NCI-H2171 (cell line): ENCODE data around the gene FOXP4.

Source experiments
- DNase-seq: peaks from one replicate; lab custom pipeline; 2025; lab: John Stamatoyannopoulos, UW

The FOXP4 gene

DNA sequence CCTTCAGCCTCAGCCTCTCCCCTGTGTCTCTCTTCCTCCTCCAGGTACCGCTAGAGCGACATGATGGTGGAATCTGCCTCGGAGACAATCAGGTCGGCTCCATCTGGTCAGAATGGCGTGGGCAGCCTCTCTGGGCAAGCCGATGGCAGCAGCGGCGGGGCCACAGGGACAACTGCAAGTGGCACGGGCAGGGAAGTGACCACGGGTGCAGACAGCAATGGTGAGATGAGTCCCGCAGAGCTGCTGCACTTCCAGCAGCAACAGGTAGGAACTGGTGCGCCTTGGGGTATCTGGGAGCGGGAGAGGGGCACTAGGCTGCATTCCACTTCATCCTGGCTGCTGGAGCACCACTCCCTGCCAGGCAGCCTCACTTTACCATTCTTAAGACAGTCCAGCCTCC is 19.5 kb downstream of the FOXP4 start:
- no peak for DNase-seq

DNA sequence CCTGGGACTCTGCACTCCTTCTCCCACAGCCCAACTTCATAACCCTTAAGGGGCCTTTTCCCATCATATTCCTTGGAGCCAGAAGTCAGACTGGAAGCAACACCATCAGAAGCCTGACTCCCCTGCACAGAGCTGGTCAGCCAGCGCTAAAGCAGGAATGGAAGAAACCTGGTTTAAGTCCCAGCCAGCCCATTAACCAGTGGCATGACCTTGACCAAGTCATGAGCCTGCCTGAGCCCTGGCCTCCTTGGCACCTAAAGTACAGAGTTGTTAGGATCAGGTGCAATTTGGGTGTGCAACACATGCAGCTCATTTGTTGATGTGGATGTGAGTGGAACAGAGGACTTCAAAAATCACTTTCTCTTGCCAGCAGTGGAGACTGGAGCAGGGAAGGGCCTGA is 20.8 kb downstream of the FOXP4 start:
- no peak for DNase-seq

DNA sequence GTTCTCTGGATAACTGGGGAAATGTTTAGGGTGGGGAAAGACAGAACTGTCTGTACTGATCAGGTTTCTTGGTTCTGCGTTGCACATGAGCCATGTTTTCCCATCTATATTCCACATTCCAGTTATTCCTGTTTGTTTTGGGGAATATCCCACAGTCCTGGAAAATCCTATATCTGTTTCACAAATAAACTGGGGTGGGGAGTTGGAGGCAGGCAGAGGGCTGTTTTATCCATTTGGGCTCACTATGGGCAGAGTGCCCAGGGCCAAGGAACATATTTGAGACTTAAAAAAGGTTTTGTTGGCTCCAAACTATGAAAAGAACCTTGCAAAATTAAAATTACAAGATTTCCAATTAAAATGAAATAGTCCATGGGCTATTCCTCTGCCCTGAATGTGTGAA is 21.5 kb downstream of the FOXP4 start:
- DNase-seq: no peak

DNA sequence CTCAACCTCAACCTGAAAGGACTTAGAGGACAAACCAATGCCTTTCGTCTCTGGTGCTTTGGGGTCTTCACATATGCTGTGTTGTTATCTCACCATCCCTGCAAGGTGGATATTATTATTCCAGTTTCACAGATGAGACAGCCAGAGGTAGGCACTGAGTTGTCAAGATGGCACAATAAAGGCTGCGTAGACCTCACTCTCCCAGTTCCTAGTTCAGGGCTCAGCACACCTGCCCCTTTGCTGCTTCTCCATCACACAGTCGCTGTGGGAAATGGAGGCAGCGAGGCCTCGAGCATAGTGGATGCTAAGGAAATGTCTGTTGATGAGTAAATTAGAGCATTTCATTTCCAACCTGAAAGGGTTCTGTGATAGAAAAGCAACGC is 22.0 kb downstream of the FOXP4 start:
- no peak for DNase-seq

DNA sequence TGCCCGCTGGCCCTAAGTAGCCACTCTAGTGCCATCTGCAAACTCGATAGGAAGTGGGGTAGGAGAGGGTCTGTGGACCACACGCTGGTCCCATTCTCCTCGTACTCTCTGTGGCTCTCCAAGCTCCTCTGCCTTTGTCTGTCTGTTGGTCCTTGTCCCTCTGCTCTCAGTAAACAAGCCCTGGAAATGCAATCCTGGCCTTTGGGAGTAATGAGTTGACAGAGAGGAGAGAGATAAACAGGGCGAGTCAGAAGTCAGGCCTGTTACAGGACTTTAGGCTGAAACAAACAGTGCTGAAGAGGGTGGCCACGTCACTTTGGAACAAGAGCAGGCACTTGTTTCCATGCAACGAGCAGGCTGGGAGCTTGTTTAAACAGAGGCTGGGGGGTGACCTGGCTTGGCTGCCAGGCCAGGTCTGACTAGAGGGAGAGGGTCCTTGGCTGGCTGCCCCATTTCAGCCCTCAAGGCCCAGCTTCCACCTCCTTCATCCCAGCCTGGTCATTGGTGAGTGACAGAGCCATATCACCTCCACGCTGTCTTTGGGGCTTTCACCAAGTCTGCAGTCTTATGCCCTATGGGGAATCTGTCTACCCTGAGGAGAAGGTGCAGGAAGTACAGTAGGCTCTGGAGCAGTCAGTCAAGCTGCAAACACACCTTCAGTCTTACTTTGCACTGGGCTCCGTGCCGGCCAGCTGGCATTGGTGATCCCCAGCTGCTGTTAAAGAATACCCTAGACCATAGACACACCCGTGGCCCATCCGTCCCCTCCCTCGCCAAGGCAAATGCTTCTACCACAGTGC is 22.6 kb downstream of the FOXP4 start:
- no peak for DNase-seq

DNA sequence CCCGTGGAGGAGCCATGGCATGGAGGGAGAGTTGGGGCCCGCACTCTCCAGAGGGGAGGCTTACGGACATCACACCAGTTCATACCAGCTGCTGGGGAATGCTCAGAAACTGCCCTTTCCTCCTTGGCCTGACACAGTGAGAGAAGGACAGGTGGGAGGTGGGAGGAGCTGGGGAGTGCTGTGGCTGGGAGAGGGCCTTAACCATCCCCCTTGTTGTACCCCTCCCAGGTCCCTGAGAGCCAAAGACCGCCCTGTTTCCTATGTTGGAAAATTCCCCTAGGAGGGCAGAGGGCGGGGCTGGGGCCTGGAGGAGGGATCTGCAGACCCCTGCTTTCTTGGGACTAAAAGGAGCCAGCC is 24.1 kb downstream of the FOXP4 start:
- DNase-seq: no peak

DNA sequence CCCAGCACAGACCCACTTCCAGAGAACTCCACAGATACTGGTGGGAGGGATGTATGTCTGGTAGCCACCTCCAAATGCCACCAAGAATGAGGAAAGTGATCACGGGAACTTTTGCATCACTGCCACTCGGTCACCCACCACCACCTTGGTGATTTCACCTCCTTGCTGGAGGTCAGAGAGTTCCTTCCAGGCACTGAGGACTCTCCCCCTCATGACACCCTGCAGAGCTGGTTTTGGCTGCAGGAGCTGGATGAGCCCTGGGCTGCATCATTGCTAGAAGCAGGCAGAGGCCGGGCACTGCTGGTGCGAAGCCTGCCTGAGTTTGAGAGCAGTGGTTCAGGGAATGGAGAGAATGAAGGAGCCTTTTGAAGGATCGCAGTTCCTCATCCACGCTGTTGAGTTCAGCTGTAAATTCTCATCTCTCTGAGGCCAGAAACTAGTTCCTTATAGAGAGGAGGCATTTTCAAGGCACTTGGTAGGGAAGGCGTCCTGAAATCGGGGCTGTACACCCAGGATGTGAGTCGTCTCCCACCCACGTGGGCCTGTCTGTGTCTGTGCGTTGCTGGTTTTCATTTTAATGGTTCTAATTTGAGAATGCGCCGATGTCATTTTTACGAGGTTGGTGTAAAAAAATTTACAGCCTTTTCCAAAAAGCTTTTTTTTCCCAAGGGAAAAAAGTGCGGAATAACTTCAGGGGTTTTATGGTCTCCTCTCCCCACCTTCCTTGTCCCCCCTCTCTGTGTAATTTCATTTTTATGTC is 25.0 kb downstream of the FOXP4 start:
- no peak for DNase-seq

DNA sequence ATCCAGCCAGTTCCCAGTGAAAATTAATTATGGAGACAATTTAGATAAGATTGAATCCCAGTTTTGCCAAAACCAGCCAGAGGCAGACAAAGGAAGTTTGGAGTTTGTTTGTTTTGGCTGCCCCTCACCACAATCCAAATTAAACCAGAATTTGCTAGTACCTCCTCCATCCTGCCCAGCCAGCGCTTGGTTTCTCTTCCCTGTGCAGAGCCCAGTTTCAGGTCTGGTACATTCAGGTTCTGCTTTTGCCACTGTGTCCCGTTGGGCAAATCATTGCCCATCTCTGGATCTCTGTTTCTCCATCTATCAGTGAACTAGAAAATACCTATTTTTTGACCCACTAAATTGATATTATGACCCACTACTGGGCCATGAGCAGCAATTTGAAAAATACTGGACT is 26.4 kb downstream of the FOXP4 start:
- no peak for DNase-seq

DNA sequence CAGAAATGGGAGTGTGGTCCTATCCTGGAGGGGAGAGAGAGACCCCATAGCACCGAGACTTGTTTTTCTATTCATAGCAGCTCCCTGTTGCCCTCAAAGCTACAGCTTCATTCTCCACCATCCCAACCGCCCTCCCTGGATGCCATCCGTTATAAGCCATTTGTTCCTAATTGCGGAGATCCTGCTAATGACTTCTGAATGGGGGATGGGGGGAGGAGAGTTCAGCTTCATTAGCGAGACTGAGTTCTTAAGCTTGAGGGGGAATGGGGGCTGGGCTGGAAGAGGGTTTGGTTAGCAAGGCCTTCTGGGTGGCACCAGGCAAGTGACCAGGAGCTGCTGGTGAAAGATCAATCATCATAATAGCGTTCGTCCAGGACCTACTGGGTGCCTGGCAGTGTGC is 27.1 kb downstream of the FOXP4 start:
- no peak for DNase-seq

DNA sequence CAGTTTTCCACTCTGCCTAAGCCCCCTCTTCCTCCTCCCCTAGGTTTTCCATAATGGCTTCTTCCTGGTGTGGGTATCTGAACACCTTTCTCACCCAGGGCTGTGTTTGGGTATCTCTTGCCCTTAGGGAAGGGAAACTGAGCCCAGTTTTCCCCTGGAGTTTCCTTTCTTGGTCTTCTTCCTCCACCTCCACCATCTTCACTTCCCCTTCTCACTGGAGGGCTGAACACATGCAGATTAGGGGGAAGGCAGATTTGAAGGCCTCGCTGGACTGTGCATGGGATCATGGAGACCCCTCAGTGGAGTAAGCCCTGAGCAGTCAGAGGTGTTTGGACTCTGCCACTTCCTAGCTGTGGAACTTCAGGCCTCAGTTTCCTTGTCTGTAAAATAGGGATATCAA is 27.8 kb downstream of the FOXP4 start:
- no peak for DNase-seq

DNA sequence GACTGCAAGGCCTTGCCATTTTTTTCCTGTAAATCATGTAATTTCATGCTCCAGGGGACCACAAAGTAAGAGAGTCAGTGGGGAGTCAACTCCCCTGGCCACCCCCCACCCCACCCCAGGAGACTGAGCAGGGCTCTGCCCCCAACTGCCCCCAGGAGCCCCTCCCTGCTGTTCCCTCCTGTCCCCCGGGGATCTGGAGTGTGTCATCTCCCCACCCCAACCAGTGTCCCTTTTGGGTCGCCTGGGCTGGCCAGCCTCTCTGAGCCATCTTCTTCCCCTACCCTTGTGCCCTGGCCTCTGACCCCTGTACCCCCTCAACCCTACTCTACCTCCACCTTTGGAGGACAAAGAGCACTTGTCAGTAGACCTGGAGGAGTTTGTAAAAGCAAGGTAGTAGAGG is 29.4 kb downstream of the FOXP4 start:
- no peak for DNase-seq

DNA sequence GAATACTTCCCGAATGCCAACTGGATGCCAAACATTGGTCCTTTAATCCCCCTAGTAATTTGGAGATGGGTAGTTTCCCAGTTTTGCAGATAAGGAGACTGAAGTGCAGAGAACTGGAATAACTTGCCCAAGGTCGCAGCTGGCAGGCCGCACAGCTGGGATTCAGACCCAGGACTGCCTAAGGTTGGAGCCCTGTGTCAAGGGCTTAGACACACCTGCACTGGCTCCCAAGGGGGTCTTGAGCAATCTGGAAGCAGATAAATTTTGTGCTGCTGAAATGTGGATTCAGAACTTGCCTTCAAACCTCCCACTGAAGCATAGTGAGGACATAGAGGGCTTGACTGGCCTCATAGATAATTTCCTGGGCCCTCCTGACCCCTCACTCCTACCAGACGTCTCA is 30.5 kb downstream of the FOXP4 start:
- DNase-seq: peak; percentile 50

DNA sequence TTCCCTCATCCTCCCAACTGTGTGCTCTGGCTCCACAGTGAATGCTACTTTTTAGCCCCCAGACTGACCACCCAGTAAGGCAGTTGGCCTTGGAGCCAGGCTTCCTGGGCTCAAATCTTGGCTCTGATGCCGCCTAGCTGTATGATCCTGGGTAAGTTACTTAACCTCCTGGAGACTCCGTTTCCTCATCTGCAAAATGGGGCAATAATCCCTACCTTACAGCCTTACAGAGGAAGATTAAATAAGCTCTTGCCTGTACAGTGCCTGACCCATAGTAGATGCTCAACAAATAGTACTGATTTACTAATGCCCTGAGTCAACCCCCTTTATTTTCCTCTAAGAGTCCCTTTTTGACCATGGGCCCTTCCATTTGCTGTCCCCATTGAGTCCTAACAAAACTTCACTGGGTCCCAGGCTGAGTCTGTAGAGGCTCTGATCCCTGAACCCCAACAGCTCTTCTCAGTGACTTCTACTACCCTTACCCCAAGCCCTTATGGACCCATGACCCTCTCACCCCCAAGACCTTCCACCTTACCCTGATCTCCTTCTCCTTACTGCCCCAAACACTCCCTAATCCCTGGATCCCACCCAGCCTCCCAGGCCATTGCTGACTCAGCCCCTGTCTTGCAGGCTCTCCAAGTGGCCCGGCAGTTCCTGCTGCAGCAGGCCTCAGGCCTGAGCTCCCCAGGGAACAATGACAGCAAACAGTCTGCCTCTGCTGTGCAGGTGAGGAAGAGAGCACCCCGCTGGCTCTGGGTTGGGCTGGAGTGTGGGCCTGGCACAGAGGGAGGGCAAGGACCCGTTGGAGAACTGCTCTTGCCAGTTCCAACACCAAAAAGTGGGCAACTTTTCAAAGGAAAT is 31.4 kb downstream of the FOXP4 start:
- DNase-seq: peak; percentile 51

DNA sequence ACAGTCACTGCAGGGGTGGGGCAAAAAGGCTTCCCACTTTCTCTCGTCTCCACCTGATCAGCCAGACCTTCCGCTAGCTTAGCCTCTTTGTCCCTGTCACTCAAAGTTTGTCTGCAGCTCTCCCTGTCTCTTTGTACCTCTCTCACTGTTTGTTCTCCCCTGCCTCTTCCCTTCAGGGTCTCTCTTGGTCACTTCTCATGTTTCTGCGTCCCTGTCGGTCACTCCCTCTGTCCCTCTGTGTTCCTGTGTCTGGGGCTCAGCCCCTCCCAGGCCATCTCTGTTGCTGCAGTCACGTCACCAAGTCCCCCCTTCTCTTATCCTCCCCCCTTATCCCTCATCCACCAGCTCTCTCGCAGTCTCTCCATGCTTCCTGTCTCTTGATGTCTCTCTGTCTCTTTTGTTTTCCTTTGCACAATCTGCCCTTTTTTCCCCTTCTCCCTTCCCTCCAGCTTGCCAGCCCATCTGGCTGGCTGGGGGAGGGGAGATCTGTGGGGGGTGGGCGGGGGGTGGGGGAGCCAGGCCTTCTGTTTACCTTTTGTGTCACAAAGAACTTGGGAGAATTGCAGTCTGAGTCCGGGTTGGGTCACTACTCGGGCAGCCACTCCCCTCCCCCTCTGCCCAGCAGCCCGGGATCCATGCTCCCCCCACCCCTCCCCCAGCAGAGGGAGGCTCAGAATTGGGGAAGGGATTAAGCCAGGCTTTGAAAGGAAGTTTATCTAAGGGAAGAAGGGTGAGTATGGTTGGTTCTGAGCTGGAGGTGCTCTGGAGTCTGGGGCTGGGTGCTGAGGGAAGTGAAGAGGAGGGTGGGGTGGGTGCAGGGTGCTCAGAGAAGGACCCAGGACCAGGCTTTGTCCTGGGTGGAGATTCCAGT is 32.3 kb downstream of the FOXP4 start:
- DNase-seq: peak; percentile 80

DNA sequence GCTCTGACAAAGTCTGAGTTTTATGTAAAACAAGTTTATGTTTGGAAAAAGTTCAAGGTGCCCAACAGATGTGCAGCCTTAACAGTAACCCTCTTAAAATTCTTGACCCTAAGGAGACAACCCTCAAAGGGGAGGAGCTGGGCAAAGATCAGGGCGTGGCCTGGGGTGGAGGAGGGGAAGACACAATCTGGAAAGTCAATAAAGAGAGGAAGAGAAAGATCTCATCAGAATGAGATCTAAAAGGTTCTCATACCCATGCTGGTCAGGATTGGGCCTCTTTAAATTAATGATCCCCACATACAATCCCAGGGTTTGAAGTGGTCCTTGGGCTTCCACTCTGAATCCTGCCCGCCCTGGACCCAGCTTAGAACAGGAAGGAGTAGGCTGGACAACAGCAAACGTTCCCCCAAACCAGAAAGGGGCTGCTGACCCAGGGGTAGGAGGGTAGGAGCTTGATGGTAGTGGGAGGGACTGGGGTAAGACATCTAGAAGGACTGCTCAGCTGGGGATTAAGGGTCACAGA is 33.0 kb downstream of the FOXP4 start:
- no peak for DNase-seq

DNA sequence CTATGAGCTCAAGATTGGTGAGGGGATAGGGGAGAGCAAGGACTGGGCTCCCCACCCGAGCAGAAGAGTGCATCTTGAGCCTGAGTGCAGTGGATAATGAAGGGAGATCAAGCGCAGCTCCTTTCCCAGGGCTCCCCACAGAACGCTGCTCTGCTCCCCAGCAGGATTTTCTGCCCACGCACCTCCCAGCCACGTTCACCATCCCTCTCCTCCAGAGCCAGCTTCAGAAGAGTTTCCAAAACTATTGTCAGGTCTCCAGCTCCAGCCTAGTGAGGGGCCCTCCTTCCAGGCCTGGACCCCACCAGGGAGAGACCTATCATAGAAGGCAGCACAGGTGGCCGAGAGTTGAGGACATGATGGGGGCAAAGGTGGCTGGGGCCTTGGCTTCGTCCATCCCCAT is 34.5 kb downstream of the FOXP4 start:
- DNase-seq: no peak

DNA sequence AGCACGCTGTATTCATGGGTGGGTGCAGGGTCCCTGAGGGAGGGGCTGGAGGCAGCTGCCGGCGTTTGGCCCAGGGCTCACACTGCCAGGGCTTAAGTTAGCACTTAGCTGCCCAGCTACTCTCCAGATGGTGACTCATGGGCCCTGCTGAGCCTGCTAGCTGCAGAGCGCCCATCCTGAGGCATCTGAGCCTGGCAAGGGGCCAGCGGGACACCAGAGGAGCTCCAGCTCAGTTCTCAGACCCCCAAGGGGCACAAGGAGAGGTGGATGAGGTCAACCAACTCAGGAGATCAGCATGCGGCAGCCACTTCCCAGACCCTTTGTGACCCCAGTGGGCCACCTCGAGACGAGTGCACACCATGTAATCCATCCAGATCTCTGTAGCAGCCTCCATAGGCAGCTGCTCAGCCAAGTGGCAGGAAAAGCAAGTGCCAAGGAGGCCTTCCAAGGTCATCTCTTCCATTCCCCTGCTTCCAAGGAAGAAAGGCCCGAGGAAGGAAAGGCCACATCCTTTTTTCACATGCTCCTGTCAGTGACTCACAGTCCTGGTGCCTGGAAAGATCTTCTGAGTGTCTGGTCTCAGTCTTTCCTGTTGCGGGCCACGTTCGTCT is 35.3 kb downstream of the FOXP4 start:
- DNase-seq: peak; percentile 13

DNA sequence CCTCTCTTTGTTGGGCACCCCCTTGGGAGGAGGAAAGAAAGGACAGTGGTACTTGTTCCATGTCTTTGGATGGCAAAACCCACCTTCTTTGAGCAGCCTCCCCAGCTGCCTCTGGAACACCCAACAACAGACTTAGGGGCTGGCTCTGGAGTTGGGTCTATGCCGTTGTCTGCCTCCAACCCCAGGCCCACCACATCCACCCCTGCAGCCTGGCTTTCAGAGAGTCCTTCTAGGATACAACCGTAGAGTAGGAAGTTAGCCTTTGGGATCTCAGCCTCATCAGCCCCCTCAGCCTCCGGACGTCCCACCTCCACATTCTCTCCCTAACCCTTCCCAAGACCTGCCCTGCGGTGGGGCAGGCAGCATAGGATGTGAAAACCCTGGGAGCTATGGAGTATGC is 36.4 kb downstream of the FOXP4 start:
- DNase-seq: no peak

DNA sequence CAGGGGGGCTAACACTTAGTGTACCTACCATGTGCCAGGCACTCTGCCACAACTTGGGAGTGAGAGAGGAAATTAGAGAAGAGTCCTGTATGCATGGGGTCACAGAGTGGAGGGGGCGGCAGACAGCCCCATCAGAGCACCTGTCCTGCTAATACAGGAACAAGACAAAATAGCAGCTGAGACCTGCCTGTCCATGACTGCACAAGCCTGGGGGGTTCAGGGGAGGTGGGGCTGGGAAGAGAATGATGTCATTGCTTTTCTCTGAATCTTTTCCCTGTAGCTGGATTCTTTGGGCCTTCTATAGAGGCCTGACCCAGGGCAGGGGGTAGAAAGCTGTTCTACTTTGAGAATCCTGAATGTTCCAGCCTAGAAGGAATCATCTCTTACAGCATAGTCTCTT is 37.4 kb downstream of the FOXP4 start:
- no peak for DNase-seq

DNA sequence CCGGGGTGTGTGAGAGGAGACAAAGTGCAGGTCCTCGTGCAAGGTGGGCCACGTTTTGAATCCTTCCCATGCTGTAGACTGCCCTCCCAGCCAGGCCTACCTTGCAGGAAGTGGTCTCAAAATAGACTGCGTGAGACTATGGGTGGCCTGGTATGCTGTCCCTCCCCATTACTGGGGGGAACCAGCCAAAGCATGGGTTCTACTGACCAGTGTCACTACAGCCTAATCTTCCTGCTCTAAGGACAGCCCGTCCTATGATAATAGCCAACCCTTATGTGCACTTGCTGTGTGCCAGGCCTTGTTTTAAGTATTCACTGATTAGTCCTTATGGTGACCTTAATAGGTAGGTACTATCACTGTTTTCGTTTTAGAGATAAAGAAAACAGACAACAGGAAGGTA is 38.0 kb downstream of the FOXP4 start:
- DNase-seq: no peak

DNA sequence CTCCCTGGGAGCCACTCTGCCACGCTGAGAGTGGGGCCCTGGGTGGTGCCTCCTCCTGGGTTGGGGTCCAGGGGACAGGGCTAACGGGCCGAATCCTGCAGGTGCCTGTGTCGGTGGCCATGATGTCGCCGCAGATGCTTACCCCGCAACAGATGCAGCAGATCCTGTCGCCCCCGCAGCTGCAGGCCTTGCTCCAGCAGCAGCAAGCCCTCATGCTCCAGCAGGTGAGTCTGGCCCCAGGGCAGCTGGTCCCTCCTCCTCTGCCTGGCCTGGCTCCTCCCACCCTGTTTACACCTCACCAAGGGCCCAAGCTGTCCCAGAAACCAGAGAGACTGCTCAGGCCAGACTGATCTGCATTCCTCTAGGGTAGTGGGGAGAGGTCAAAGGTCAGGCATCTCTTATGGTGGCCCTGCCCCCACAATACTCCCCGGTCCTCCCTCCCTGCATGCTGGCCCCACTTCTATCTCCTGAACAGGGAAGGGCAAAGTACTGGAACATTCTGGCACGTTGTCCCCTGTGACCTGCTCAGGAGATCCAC is 38.6 kb downstream of the FOXP4 start:
- DNase-seq: peak; percentile 42
